ENCODE data around the gene UCN2.

GRCh38 chr3:48565186-48565585, 1.6 kb upstream of the UCN2 start:
- TF ChIP-seq CTCF (IDR thresholded peaks at IDR 0.05; ENCODE audit: low read depth, low read length, poor library complexity, severe bottlenecking) (no peak), EZH2phosphoT487 (IDR thresholded peaks at IDR 0.05; ENCODE audit: borderline replicate concordance, low read length) (no peak)
